ENCODE measurements around the gene PCDHB9.

GRCh38 chr5:141180313-141180712 is 6.6 kb upstream of the PCDHB9 start:
- no peak for TF ChIP-seq POLR2AphosphoS5 (IDR thresholded peaks at IDR 0.05; ENCODE audit: low read depth, low read length)
- no peak for TF ChIP-seq TAF1 (IDR thresholded peaks at IDR 0.05; ENCODE audit: low read depth, low read length)
- no peak for TF ChIP-seq POLR2A (IDR thresholded peaks at IDR 0.05; ENCODE audit: low read depth, low read length)
